K562 (cell line): ENCODE data around the gene EDA. TPM values are rescaled to one million over a fixed set of nuclear protein-coding genes. Genes with fewer than 3 reads are reported as not detected.

Experiments used
- ATAC-seq: fragments of 200-7000 bp; cut with Tn5 transposase; 3 replicates; pipeline ENCODE4 v1.9.1; 2020; ENCODE audit warnings: moderate library complexity
- BruUV-seq: library from RNA; stranded (reverse); fragments of 400-500 nt; replicated peaks from 2 replicates; lab custom pipeline; 2021; lab: Mats Ljungman, UMichigan
- CTCF ChIA-PET: fragments of 300-600 bp; formaldehyde crosslinking; extraction: SDS; loops from one replicate; lab custom pipeline; 2021; ENCODE audit warnings: low intra/inter-chr PET ratio; lab: Yijun Ruan, JAX
- POLR2A ChIA-PET: fragments of 300-600, 350-650 bp; sonication (Branson Sonifier 250); formaldehyde crosslinking; extraction: SDS; loops from one replicate; lab custom pipeline; 2021; ENCODE audit warnings: antibody characterized with exemption, inconsistent platforms; lab: Yijun Ruan, JAX
- DNase-seq, 4 experiments: peaks; one replicate each; pipeline versions ENCODE4 v3.0.0 to v3.0.0-alpha.2; 2011 to 2018; ENCODE audit warnings: low spot score in 3 of 4, mixed read lengths in 3 of 4; ENCODE audit errors: extremely low read depth in 1 of 4
- FAIRE-seq: peaks from 2 replicates; lab custom pipeline; 2011; peaks lifted over from hg19 to GRCh38; lab: Jason Lieb, UNC
- H2AFZ ChIP-seq: 2 replicates; pipeline ENCODE4 v1.6.0; 2011; ENCODE audit warnings: low read depth, low read length, control low read depth, inconsistent platforms
- H3K27ac ChIP-seq: fragments of 200-600 bp; 3 replicates; pipeline ENCODE4 v1.8.0; 2011; ENCODE audit warnings: low read depth, mild to moderate bottlenecking, control low read depth, inconsistent platforms, low read length, moderate library complexity, mixed read lengths; ENCODE audit errors: extremely low read depth
- H3K27me3 ChIP-seq, 2 experiments: fragments of 300-600 bp in 1 of 2; 2 replicates in 1 of 2; 3 replicates in 1 of 2; pipeline versions ENCODE4 v1.6.0 to v1.8.0; 2011; ENCODE audit warnings: inconsistent platforms in 2 of 2, low read length in 2 of 2, mild to moderate bottlenecking in 1 of 2, mixed read lengths in 1 of 2, moderate library complexity in 1 of 2; ENCODE audit not compliant: control insufficient read depth in 2 of 2, insufficient read depth in 2 of 2
- H3K36me3 ChIP-seq: fragments of 300-600 bp; 3 replicates; pipeline ENCODE4 v1.8.0; 2011; ENCODE audit warnings: mild to moderate bottlenecking, low read length, inconsistent platforms; ENCODE audit not compliant: control insufficient read depth, insufficient read depth
- H3K4me1 ChIP-seq, 2 experiments: fragments of 200-600 bp in 1 of 2; replicated peaks in 1 of 2; 2 replicates in 1 of 2; 3 replicates in 1 of 2; pipeline versions ENCODE4 v1.5.1 to v1.8.0; 2011; ENCODE audit warnings: inconsistent platforms in 2 of 2, low read length in 2 of 2, mild to moderate bottlenecking in 1 of 2, mixed read lengths in 1 of 2, moderate library complexity in 1 of 2; ENCODE audit not compliant: control insufficient read depth in 2 of 2, insufficient read depth in 2 of 2
- H3K4me2 ChIP-seq: 2 replicates; pipeline ENCODE4 v1.6.1; 2011; ENCODE audit warnings: low read length, control low read depth, inconsistent platforms, mixed read lengths; ENCODE audit not compliant: insufficient read depth
- H3K4me3 ChIP-seq: fragments of 200-600 bp; sonication (generic), shearing (Covaris generic); 2 replicates; pipeline ENCODE4 v1.5.1; 2016; ENCODE audit warnings: control low read depth, inconsistent platforms
- H3K79me2 ChIP-seq: fragments of 200-600 bp; 3 replicates; pipeline ENCODE4 v1.8.0; 2011; ENCODE audit warnings: low read length, inconsistent platforms; ENCODE audit not compliant: control insufficient read depth, insufficient read depth
- H3K9ac ChIP-seq, 2 experiments: 2 replicates each; pipeline versions ENCODE4 v1.6.0 to v1.6.1; 2011; ENCODE audit warnings: low read depth in 2 of 2, low read length in 2 of 2, control low read depth in 1 of 2, inconsistent platforms in 1 of 2, mild to moderate bottlenecking in 1 of 2, mixed read lengths in 1 of 2; ENCODE audit not compliant: insufficient read depth in 1 of 2
- H3K9me1 ChIP-seq: one replicate; pipeline ENCODE4 v1.6.0; 2011; ENCODE audit warnings: inconsistent platforms, mild to moderate bottlenecking, low read length, moderate library complexity; ENCODE audit not compliant: control insufficient read depth, insufficient read depth
- H3K9me3 ChIP-seq: replicated peaks from 2 replicates; pipeline ENCODE4 v1.5.1; 2011; ENCODE audit warnings: low read depth, low read length, inconsistent platforms; ENCODE audit not compliant: control insufficient read depth, insufficient read depth
- H4K20me1 ChIP-seq: replicated peaks from 2 replicates; pipeline ENCODE4 v1.6.1; 2011; ENCODE audit warnings: low read length, inconsistent platforms, mixed read lengths; ENCODE audit not compliant: control insufficient read depth, insufficient read depth
- CTCF ChIP-seq, 3 experiments: IDR thresholded peaks in 2 of 3; conservative IDR thresholded peaks in 1 of 3; 2 replicates each; pipeline ENCODE4 v1.5.1; 2011 to 2012; ENCODE audit warnings: low read length in 3 of 3, mild to moderate bottlenecking in 3 of 3, control low read depth in 2 of 3, improper control_type of control experiment in 1 of 3, inconsistent platforms in 1 of 3, low read depth in 1 of 3, mixed read lengths in 1 of 3, moderate library complexity in 1 of 3; ENCODE audit not compliant: insufficient read depth in 2 of 3
- POLR3G ChIP-seq: IDR thresholded peaks from 2 replicates; pipeline ENCODE4 v1.6.1; 2011; ENCODE audit not compliant: insufficient read length, insufficient replicate concordance; ENCODE audit errors: extremely low read depth
- ZBTB49 ChIP-seq: sonication (generic); formaldehyde crosslinking; IDR thresholded peaks from 2 replicates; pipeline ENCODE4 v1.8.0; 2022; ENCODE audit warnings: missing genetic modification reagents, mild to moderate bottlenecking, borderline replicate concordance
- in situ Hi-C: fragments of 300-500 bp; cut with MboI; formaldehyde crosslinking; loops from 4 replicates; pipeline ENCODE4 v1.15.0; 2018; ENCODE audit warnings: inconsistent platforms, mixed read lengths
- intact Hi-C: fragments of 100-400 bp; cut with micrococcal nuclease; formaldehyde crosslinking; loops from 2 replicates; pipeline ENCODE4 v1.14.2; 2022
- polyA plus RNA-seq, 8 experiments: library from polyadenylated mRNA; depleted of rRNA in 4 of 8; stranded (reverse) in 5 of 8; unstranded in 3 of 8; fragments of >200 nt; fragmentation: Nextera tagmentation in 2 of 8; fragmentation: Illumina TruSeq in 1 of 8; extraction: Ambion mirVana in 2 of 8; extraction: Trizol in 1 of 8; gene quantifications; 2 replicates each; pipeline versions ENCODE4 v1.2.1 to v1.2.3, GENCODE V29; 2011 to 2014; ENCODE audit warnings: inconsistent platforms in 1 of 8, missing spikeins in 1 of 8
- total RNA-seq, 7 experiments: library from RNA; depleted of rRNA in 6 of 7; stranded (reverse); fragments of >200 nt in 6 of 7; fragmentation: Illumina TruSeq in 2 of 7; extraction: Trizol in 2 of 7; gene quantifications; 2 replicates each; pipeline versions ENCODE4 v1.2.1 to v1.2.3, GENCODE V29; 2011 to 2021; ENCODE audit warnings: low replicate concordance in 1 of 7

Gene EDA
- total and polyA plus RNA-seq, 9 of the 15 experiments (the other 6 are each of a cell fraction or from before 2014, with no cell fraction given), result 0.03 to 0.40 (median 0.07) TPM

DNA sequence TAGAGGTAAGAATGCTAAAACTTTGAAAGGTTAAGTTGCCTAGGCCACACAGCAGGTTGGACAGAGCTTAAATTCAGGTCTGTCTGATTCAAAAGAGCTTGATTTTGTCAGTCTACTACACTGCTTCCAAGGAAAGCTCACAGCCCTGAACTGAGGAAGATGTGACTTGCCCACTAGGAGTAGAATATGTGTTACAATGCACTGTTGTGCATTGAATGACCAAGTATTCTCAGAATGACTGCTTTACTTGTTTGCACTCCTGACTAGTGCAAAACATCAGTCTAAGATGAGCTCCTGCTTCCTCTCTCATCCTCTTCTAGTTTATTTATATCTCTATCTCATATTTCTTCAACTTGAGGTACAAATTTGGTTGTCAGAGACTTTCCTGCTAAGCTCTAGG, 377.6 kb downstream of the EDA start:
- no peaks in the 10 kb centered on the region for H3K79me2 ChIP-seq
- no peak overlapping the region for H3K27ac ChIP-seq
- no peaks in the 10 kb centered on the region for H3K4me1 ChIP-seq
- H3K9me3 ChIP-seq, result no peaks in the 10 kb centered on the region
- no peak overlapping the region for H3K9ac ChIP-seq
- ATAC-seq (no peak), FAIRE-seq (no peak), DNase-seq (no peak)
- H3K4me2 ChIP-seq, result no peak overlapping the region
- no peaks in the 10 kb centered on the region for H3K36me3 ChIP-seq
- TF ChIP-seq CTCF (IDR thresholded peaks at IDR 0.05 in 2 of 3, conservative IDR thresholded peaks at IDR 0.05 in 1 of 3; ENCODE audit: insufficient read depth in 2 of 3, low read depth in 1 of 3, low read length in 3 of 3), result no peak
- TF ChIP-seq ZBTB49, result no peak
- TF ChIP-seq POLR3G, result no peak
- no peaks in the 10 kb centered on the region for H3K9me1 ChIP-seq
- no TSS peak for BruUV-seq
- in situ Hi-C loops, result no loop called here
- CTCF ChIA-PET, result no interaction called here
- no peak overlapping the region for H2AFZ ChIP-seq
- H3K27me3 ChIP-seq, result no peaks in the 10 kb centered on the region; a peak in 1 of 5 replicates
- intact Hi-C loops, result no loop called here
- POLR2A ChIA-PET, result interaction anchor here (0.5 kb wide), 1 partner anchor 46 kb away, joined by 3 read pairs; no protein-coding TSS in a partner anchor
- H4K20me1 ChIP-seq, result no peaks in the 10 kb centered on the region
- no peak overlapping the region for H3K4me3 ChIP-seq
